HG03095 (cell line): Measurements from ENCODE around the gene RPL28.
"Not testable (repeated sequence)": the region's sequence is repeated elsewhere in the genome, so short reads cannot be mapped to it uniquely, and the experiment has no call there.

Experiments
- ATAC-seq: cut with Tn5 transposase; IDR thresholded peaks from one replicate; pipeline ENCODE4 v1.9.1; 2021; ENCODE audit warnings: moderate library complexity; ENCODE audit not compliant: unreplicated experiment

RPL28 gene

DNA sequence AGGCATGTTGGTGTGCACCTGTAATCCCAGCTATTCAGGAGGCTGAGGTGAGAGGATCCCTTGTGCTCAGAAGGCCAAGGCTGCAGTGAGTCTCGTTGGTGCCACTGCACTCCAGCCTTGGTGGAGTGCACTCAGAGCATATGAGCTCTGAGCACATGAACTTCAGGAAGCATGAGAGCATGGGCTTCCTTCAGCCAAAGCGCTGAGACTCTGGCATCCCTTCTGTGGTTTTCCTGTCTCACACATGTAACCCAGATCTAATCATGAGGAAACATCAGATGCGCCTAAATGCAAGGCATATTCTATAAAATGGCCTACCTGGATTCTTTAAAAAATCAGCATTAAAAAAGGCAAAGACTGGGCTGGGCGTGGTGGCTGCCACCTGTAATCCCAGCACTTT, 35.5 kb downstream of the RPL28 start:
- ATAC-seq: not testable (repeated sequence)

DNA sequence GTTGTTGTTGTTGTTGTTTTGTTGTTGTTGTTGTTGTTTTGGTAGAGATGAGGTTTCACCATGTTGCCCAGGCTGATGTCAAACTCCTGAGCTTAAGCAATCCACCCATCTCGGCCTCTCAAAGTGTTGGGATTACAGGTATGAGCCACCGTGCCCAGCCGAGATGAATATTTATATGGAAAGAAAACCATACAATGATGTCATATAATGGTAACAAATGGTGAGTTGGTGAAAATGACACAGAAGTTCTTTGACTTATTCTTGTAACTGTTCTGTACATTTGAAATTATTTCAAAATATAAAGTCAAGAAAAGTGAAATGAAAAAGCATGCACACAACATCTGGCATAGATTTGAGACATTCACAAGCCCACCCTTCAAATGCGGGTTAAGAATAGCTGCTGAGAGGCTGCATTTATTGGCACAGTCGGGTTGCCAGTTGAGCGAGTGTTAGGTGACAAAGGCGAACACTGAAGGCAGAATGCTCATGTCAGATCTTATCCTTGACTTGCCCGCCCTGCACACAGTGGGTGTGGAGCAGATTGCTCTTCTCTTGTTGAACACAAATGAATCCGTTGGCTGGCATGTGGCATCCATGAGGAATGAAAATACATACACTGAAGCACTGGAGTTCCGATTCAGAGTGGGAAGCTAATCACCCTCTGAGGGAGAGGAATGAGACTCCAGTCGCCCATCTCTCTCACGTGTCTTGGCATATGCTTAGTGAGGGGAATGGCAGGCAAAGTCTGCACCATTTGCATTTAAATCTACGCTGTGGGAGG, 37.7 kb downstream of the RPL28 start:
- ATAC-seq: no peak

DNA sequence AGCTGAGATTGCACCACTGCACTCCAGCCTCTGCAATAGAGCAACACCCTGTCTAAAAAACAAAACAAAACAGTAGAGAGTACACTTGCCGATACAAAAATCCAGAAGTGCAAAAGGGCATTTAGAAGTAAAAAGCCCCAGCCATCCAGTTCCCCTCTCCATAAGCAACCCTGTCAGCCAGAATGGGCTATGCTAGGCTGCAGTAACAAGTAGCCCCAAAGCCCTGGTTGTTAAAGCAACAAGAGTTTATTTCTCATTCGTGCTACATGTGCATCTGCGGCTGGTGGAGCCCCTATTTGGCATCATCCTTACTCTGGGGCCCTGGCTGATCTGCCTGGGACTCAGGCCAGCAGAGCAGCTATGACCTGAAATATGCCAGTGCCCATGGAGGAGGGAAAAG, 38.8 kb downstream of the RPL28 start:
- ATAC-seq: no peak

DNA sequence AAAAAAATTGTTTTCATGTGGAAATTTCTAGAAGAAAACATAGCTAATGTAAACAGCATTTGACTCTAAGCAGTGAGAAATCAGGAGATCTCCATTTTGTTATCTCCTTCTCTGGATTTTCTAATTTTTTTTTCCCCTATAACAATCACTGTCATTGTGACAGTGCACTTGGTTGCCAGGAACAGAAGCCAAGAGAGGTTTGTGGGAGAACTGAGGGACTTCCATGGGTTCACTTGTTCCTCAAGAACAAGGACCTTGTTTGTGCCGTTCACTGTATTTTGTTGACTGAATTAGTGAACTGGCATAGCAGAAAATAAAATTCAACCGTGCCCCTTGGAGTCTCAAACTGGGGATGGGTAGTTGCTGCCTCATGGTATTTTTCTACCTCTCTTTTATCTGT, 40.3 kb downstream of the RPL28 start:
- ATAC-seq: no peak

DNA sequence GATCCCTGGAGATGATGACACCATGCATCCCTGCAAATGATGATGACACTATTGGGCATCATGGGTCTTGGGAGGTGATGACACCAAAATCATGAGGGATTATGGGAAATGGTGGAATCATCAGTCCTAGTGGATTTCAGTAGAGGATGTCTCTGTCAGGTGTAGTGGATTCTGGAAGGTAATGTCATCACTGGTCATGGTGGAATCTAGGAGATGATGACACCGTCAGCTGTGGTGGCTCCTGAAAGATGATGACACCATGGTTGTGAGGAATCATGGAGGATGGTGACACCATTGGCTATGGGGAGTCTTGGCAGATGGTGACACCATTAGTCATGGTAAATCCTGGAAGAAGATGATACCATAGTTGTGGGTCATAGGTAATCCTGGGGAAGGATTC, 45.5 kb downstream of the RPL28 start:
- ATAC-seq: no peak

DNA sequence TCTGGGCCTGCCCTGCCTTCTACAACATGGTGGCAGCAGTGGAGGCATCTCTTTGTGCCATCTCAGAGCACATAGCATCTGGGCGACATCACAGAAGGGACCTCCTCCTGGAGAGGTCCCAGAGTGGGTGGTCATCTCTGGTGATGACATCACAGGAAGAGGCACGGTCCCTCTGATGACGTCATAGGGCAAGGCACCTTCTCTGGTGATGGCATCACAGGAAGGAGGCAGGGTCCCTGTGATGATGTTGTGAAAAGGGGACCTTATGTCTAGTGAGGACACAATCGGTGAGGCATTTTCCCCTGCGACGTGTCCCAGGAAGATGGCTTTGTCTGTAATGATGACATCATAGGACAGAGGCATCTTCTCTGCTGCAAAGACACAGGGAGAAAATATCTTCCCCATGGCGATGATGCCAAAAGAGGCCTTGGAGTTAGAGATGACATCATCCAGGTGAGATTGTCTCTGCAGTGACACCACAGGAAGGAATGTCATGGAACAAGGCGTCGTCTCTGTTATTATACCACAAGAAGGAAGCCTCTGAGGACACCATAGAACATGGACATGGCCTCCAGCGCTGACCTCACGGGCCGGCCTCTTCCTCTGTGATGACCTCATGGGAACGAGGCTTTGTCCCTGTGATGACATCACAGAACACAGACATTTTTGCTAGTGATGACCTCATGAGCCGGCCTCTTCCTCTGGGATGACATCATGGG, 46.7 kb downstream of the RPL28 start:
- ATAC-seq: no peak

DNA sequence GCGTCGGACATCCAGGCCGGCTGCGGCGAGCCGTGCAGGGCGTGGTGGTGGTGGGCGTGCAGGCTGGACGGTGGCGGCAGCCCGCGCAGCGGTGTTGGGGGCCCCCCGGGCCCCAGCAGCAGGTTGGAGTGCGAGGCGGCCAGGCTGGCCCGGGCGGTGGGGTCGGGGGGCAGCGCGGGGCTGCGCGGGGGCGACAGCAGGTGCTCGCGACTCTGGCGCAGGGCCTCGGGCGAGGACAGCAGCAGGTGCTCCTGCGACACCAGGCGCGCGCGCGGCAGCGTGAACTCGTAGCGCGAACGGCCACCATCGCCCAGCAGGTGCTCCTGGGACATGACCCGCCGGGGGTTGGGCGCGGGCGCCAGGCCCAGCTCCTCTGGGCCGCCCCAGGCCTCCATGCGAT, 47.6 kb downstream of the RPL28 start:
- no peak for ATAC-seq

DNA sequence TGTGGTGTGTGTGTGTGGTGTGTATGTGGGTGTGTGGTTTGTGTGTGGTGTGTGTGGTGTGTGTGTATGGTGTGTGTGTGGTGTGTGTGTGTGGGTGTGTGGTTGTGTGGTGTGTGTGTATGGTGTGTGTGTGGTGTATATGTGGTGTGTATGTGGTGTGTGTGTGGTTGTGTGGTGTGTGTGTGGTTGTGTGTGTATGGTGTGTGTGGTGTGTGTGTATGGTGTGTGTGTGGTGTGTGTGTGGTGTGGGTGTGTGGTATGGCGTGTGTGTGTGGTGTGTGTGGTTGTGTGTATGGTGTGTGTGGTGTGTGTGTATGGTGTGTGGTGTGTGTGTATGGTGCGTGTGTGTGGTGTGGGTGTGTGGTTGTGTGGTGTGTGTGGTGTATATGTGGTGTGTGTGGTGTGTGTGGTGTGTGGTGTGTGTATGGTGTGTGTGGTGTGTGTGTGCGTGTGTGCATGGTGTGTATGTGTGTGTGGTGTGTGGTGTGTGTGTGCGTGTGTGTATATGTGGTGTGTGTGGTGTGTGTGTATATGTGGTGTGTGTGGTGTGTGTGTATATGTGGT, 48.7 kb downstream of the RPL28 start:
- no peak for ATAC-seq

DNA sequence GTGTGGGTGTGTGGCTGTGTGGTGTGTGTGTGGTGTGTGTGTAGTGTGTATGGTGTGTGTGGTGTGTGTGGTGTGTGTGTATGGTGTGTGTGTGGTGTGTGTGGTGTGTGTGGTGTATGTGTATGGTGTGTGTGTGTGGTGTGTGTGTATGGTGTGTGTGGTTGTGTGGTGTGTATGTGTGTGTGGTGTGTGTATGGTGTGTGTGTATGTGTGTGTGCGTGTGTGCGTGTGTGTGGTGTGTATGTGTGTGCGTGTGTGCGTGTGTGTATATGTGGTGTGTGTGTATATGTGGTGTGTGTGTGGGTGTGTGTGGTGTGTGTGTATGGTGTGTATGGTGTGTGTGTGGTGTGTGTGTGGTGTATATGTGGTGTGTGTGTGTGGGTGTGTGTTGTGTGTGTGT, 49.3 kb downstream of the RPL28 start:
- ATAC-seq: no peak

DNA sequence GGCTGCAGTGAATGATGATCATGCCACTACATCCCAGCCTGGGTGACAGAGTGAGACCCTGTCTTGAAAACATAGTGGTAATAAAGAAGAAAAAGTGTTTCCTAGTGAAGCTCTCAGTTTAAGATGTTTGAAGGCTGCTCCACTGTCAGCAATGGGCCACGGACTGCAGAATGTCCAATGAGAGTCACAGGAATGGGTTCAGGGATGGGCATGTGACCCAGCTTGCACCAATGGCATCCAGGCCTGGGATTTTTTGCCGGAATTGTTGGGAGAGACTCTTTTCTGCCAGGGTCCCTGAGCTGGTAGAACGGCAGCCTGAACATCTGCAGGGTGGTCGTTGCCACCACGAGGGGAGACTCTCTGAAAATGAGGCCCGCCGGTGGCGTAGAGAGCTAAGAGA, 51.1 kb downstream of the RPL28 start:
- ATAC-seq: no peak

DNA sequence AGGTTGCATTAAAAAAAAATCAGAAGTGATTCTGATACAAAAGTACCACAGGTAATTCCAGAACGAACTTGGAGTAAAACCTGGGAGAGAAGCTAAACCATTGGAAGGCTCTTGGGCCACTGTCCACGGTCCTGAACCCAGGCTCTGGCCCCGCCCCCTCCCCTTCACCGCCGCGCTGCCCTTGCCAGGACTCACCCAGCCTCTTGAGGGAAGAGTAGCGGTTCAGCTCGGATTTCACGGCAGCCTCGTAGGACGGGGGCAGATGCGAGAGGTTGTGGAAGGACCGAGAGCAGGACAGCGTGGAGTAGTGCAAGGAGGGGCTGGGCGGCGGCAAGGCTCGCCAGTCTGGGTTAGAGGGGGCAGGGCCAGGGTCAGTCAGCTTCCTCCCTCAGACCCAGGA, 51.7 kb downstream of the RPL28 start:
- ATAC-seq: no peak

DNA sequence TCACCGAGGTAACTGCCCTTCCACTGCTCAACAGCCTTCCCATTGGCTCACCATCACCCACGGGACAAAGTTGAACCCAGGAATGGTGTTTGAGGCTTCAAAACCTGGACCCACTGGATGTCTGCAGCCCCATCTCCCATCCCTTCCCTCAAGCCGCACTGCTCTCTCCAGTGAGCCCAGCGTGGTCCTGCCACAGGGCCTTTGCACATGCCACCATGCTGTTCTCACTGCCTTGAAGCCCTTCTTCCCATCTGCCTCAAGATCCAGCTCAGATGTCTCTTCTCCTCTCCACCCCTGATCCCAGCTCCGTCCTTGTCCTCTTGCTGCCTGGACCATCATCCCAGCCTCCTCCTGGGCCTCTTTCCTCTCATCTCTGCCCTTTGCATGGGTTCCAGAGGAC, 53.3 kb downstream of the RPL28 start:
- ATAC-seq: no peak

DNA sequence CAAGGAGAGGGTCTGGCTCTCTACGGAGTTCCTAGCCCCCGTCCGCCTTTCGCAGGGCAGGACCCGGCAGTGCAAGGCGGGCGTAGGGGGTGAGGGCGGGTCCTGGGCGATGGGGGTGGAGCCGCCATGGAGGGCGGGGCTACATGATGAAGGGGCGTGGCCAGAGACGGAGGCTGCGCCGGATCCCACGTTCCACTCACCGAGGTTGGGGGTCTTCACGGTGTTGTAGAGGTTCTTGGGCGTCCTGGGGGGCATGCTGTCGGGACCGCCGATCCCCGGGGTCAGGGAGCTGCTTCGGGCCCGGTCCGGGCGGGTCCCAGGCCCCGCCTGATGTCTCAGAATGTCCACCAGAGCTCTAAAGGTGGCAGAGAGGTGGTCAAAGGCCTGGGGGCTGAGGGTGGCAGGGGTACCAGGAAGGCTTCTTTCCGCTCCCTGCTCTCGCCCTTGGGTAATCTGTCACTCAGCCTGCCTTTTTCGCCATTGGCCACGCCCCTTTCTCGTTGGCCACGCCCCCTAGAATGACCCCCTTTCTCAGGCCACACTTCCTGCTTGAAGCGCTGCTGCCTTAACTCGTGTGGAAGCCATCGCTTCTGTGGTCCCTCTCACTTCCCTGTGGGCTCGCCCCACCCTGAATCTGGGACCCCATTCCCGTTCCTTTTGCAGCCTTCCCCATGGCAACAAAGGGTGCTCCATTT, 54.8 kb downstream of the RPL28 start:
- no peak for ATAC-seq

DNA sequence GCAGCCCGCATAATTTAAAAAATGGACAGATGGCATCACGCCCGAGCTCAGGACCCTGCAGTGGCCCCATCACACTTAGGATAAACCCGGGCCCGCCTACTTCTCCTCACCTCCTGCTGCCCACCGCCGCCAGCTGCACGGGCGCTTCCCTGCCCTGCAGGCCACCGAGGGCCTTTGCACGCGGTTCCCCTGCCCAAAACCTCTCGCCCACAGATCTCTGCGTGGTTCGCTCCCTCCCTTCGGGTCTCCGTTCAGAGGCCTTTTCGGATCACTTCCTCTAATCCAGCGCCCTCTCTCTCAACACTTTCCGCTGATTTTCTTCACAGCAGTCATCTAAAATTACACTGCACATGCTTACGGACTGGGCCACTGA, 55.6 kb downstream of the RPL28 start:
- ATAC-seq: no peak

DNA sequence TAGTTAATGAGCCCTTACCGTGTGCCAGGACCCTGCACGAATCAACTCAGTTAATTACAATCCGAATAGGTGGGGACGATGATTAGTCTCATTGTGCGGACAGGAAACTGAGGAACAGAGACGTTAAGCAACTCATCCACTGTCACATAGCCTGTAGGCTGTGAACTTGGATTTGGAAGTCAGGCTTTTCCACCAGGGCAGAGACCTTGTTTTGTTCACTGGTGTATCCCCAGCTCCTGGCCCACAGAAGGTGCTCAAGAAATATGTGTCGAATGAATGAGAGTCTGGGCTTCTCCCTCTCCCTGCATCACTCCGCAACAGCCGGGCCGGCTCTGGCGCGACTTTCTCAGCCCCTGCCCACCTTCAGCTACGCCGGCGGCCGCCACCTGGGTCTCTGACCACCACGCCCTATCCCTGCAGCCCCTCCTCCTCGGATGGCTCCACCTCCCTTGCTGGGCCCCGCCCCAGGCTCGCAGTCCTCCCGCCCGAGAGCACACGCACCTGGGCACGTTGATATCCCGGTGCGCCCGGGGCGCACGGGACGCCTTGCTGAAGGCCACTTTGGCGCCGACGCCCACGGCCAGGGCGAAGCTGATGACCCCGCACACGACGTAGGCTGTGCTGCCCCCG, 56.1 kb downstream of the RPL28 start:
- ATAC-seq: no peak

DNA sequence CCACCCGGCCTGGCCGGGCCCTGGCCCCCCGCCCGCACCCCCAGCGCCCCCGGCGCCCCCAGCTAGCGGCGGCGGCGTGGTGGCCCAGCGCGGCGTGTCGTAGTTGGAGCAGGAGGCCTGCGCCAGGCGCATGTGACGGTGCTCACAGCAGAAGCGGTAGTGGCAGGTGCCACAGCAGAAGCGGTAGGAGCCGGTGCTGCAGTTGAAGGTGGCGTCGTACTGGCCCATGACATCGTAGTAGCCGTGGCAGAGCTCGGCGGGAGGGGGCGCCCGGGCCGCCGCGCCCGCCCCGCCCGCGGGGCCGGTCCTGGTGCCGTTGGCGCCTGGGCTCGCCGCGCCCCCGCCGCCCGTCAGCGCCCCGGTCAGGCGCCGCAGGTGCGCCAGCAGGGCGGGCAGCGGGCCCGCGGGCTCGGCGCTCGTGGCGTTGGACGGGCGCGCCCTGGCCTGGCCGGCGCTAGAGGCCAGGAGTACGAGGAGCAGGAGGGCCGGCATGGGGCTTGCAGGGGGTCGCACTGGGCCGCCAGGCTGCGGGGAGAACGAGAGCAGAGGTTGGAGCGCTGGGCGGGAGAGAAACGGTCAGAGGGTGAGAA, 56.7 kb downstream of the RPL28 start:
- no peak for ATAC-seq

DNA sequence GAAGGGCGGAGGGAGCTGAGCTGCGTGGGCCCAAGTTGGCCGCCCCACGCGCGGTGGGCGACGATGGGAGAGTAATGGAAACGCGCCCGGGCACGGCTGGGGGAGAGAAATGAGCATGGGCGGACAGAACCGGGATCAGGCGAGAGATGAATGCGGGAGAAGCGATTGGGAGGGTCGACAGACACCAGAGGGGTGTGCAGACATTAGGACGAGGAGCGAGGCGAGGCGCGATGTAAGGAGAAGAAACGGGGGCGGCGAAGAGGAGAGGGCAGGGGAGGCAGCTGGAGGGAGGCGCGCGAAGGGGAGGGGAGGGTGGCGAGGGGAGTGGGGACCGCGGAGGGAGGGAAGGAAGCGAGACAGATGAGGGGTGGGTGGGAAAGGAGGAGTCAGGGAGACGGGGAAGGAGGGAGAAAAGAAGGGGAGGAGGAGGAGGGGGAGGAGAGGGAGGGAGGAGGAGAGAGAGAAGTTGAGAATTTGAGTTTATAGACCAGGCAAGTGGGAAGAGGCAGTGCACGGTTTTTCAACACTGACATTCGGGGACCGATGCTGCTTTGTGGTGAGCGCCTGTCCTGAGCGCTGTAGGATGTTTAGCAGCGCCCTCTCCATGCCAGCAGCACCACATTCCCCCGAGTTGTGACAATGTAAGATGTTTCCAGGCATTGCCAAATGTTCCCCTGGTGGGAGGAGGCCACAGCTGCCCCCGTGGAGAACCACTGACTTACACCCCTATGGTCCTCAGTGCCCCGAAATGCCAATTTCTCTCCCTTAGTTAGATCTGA, 57.5 kb downstream of the RPL28 start, which contains the start of gene SHISA7:
SHISA7 (minus strand) TSS at position 256 of the 779 bp plus-strand sequence. CDS start 437 bp downstream, outside the sequence.
- no peak for ATAC-seq

DNA sequence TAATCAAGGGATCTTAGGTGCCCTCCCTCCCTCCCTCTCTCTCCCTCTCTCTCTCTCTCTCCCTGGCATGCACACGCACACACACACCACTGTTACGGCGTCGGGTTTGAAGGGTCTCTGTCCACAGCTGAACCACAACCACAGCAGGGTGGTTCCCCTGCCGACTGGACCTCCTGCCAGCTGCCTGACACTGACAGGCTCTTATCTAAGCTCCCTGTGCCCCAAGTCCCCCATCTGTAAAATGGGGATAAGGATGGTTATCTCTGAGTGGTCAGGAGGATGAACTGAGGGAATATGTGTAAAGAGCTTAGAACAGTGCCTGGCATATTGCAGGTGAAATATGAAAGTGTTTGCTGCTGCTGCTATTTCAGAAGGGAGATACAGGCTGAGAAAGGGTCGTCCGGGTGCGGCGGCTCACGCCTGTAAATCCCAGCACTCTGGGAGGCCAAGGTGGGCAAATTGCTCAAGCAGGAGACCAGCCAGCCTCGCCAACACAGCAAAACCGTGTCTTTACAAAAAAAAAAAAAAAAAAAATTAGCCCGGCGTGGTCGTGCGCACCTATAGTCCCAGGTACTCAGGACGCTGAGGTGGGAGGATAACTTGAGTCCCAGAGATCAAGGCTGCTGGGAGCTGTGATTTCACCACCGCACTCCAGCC, 58.2 kb downstream of the RPL28 start:
- ATAC-seq: no peak

DNA sequence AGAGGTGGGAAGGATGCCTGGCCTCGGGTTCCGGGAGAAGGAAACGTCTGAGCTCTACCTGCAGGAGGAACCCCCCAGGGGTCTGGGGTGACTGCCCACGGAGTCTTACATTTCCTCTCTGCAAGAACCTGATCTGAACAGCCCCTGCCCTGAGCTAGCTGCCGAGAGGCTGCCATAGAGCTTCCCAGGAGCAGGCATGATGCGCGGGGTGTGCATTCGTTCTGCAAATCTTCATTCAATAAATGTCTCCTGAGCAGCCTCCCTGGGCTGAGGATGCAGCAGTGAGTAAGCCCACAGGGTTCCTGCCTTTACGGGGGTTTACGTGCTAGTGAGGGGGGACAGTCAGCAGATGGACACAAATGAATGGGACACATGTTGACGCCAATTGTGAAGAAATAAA, 58.9 kb downstream of the RPL28 start:
- ATAC-seq: no peak
